ENCODE data around the gene PTCD3. TPM values are rescaled to one million over a fixed set of nuclear protein-coding genes. Genes with fewer than 3 reads are reported as not detected.

PTCD3 gene
- total RNA-seq, 1 donor from 2014 or later, result 156 TPM

GRCh38 chr2:86074811-86075210, 31.2 kb upstream of the PTCD3 start:
- no peaks in the 10 kb centered on the region for H3K27me3 Mint-ChIP-seq (ENCODE audit: low read depth)
- DNase-seq (ENCODE audit: low spot score in 2 of 2, unreplicated experiment in 2 of 2), result no peak
- peaks cover 36% of the 10 kb centered on the region for H3K36me3 Mint-ChIP-seq
- no peak overlapping the region for H3K27ac Mint-ChIP-seq
- no peaks in the 10 kb centered on the region for H3K4me1 Mint-ChIP-seq
- no peak for TF ChIP-seq CTCF (IDR thresholded peaks at IDR 0.05; ENCODE audit: unreplicated experiment)
- H3K4me3 Mint-ChIP-seq, result no peak overlapping the region
- H3K9me3 Mint-ChIP-seq, result peaks cover 7% of the 10 kb centered on the region

DNA sequence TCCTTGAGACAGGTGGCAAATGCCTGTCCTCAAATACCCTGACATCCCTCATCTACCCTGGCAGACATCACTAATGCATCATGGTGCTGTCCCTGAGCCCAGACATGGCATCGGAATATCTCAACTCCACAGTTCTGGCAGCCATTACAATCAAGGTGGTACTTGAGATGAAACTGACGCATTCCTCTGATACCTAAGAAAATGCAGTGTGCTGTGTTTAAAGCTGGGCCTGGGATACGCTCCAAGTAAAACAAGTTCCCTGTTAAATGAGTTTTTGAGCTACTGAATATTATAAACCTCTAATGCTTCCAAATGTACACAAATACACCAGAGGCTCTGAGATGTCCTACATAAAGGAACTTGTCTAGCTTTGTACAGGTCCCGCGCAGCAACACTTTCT, 30.1 kb upstream of the PTCD3 start:
- peaks cover 4% of the 10 kb centered on the region for H3K9me3 Mint-ChIP-seq
- no peak overlapping the region for H3K4me3 Mint-ChIP-seq
- DNase-seq (ENCODE audit: low spot score in 2 of 2, unreplicated experiment in 2 of 2), result no peak
- H3K27ac Mint-ChIP-seq, result no peak overlapping the region
- no peaks in the 10 kb centered on the region for H3K27me3 Mint-ChIP-seq (ENCODE audit: low read depth)
- TF ChIP-seq CTCF (IDR thresholded peaks at IDR 0.05; ENCODE audit: unreplicated experiment), result no peak
- H3K4me1 Mint-ChIP-seq, result no peaks in the 10 kb centered on the region
- H3K36me3 Mint-ChIP-seq, result peaks cover 34% of the 10 kb centered on the region

DNA sequence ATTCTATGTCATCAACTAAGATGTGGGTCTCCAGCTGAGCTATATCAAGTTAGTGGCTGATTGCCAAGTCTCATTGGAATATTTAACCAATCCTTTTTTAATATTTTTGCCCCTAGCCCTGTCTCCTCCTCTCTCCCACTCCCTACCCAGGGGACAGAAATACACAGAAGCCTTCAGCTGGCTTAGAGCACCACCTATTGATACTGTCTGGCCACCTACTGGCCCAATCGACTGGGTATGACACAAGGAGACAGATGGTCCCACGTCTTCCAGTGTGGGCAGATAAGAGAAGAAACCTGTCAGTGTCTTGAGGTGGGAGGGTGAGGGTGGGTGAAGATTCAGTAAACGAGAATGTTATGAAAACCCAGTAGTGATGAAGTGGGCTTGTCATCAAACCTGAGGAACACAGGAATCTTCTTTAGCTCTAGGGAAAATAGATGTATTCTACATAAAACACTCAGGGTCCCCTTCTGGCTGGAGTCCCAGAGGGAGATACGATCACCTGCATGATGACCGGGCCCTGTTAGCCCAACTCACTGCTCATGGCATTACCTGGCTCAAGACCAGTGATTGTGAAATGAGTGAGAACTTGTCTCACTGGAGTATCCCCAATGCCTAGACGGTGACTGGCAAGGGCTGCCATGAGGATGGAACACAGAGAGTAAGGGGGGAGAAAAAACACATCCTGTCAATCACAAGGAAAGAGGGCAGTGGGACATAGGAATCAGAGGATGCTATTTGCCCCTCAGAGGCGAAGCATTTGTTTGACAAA, 27.1 kb upstream of the PTCD3 start:
- H3K4me1 Mint-ChIP-seq, result no peaks in the 10 kb centered on the region
- no peak overlapping the region for H3K4me3 Mint-ChIP-seq
- DNase-seq (ENCODE audit: low spot score in 2 of 2, unreplicated experiment in 2 of 2), result no peak
- TF ChIP-seq CTCF (IDR thresholded peaks at IDR 0.05; ENCODE audit: unreplicated experiment), result no peak
- H3K27ac Mint-ChIP-seq, result no peak overlapping the region
- no peaks in the 10 kb centered on the region for H3K27me3 Mint-ChIP-seq (ENCODE audit: low read depth)
- no peaks in the 10 kb centered on the region for H3K9me3 Mint-ChIP-seq
- peaks cover 22% of the 10 kb centered on the region for H3K36me3 Mint-ChIP-seq

GRCh38 chr2:86079981-86080911, 25.8 kb upstream of the PTCD3 start:
- no peak overlapping the region for H3K4me3 Mint-ChIP-seq
- no peaks in the 10 kb centered on the region for H3K4me1 Mint-ChIP-seq
- no peaks in the 10 kb centered on the region for H3K9me3 Mint-ChIP-seq
- H3K27me3 Mint-ChIP-seq (ENCODE audit: low read depth), result no peaks in the 10 kb centered on the region
- H3K27ac Mint-ChIP-seq, result no peak overlapping the region
- peaks cover 21% of the 10 kb centered on the region for H3K36me3 Mint-ChIP-seq
- peak in 1 of 2 experiments; percentile 80 for DNase-seq (ENCODE audit: low spot score in 2 of 2, unreplicated experiment in 2 of 2)
- TF ChIP-seq CTCF (IDR thresholded peaks at IDR 0.05; ENCODE audit: unreplicated experiment), result peak; percentile 51

DNA sequence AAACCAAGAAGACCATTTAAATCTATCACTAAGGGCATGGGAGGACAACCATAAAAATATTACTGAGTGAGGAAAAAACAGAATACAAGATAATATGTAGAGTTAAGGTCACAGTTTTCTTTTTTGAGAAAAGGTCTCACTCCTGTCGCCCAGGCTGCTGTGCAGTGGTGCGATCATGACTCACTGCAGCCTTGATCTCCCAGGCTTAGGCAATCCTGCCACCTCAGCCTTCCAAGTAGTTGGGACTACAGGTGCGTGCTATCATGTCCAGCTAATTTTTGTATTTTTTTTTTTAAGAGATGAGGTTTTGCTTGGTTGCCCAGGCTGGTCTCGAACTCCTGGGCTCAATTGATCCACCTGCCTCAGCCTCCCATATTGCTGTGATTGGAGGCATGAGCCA, 24.3 kb upstream of the PTCD3 start:
- Mint-ChIP-seq H3K27ac (no peak overlapping the region), H3K4me1 (no peaks in the 10 kb centered on the region), H3K27me3 (ENCODE audit: low read depth) (no peaks in the 10 kb centered on the region), H3K36me3 (peaks cover 25% of the 10 kb centered on the region), H3K4me3 (no peak overlapping the region), H3K9me3 (no peaks in the 10 kb centered on the region)
- TF ChIP-seq CTCF (IDR thresholded peaks at IDR 0.05; ENCODE audit: unreplicated experiment), result no peak
- no peak for DNase-seq (ENCODE audit: low spot score in 2 of 2, unreplicated experiment in 2 of 2)

Data from mesothelial cell of epicardium (in vitro differentiated cells).